ENCODE results near the gene GTF2E1.

DNA sequence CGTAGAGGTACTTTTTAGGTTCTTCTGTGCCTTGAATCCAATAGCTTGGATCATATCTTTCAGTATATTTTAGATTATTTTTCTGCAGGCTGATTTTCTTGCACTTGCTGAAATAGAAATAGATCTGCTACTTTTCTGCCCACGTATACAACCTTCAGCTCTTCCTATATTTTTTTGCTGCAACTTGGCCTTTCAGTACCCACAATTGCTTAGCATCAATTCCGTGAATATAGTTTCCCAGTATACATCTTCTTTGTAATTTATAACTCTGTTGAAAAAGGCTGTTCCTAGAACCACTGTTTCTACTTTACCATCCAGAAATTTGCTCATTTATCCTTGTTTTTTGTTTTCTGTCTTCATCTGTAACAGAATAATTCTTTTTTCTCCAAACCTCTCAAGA lies 36.2 kb downstream of the GTF2E1 start:
- TF ChIP-seq, protein P1, sequence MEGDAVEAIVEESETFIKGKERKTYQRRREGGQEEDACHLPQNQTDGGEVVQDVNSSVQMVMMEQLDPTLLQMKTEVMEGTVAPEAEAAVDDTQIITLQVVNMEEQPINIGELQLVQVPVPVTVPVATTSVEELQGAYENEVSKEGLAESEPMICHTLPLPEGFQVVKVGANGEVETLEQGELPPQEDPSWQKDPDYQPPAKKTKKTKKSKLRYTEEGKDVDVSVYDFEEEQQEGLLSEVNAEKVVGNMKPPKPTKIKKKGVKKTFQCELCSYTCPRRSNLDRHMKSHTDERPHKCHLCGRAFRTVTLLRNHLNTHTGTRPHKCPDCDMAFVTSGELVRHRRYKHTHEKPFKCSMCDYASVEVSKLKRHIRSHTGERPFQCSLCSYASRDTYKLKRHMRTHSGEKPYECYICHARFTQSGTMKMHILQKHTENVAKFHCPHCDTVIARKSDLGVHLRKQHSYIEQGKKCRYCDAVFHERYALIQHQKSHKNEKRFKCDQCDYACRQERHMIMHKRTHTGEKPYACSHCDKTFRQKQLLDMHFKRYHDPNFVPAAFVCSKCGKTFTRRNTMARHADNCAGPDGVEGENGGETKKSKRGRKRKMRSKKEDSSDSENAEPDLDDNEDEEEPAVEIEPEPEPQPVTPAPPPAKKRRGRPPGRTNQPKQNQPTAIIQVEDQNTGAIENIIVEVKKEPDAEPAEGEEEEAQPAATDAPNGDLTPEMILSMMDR (IDR thresholded peaks at IDR 0.05; ENCODE audit: insufficient read depth, low read length, poor library complexity, severe bottlenecking), result no peak
- no peak for TF ChIP-seq EZH2phosphoT487 (conservative IDR thresholded peaks at IDR 0.05; ENCODE audit: low read length)
